Activated CD8-positive, alpha-beta memory T cell treated with anti-CD3 and anti-CD28 coated beads, Interleukin-2, amount 50 U/mL, for 1 hour (primary cell): Measurements from ENCODE around the gene OLFM2.
"Not testable (repeated sequence)": the region's sequence is repeated elsewhere in the genome, so short reads cannot be mapped to it uniquely, and the experiment has no call there.

ENCODE experiments used
- DNase-seq: peaks from one replicate; pipeline ENCODE4 v3.0.0-alpha.2; 2020; ENCODE audit errors: extremely low read depth

Gene OLFM2

DNA sequence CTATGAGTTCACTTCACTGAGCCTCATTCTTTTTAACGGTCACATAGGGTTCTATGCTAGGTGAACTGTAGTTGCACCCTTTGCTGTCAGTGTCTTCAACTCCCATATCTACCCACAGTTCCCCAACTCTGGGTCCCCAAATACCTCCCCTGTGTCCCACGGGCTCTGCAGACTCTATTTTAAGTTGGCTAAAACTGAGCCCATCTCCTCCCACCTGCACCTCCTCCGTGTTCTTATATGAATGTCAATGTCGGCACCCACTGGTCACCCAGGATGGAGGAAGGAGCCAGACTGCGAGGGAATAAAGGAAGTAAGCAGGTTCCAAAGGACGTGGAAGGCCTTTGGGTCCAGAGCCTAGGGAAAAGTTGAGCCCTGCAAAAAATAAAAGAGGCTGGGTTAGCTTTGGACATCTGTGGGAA lies 102.0 kb downstream of the OLFM2 start:
- no peak for DNase-seq

DNA sequence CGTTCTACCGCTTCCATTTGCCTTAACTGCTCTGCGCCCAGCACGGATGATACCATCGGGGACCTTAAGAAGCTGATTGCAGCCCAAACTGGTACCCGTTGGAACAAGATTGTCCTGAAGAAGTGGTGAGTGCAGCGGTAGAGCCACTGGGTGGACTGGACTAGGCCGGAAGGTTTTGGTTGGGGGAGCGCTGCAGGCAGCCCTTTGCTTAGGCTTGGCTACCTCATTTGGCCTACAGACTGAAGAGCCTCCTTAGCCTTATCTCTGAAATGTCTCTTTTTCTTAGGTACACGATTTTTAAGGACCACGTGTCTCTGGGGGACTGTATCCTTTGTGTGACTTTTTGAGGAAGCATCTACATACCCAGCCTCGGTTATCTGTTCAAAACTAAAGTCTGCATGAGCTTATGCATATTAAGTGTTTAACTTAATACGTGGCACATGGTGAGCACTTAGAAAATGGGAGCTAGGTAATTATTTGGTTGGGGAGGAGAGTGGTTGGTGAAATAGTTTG lies 107.7 kb downstream of the OLFM2 start:
- DNase-seq: no peak

DNA sequence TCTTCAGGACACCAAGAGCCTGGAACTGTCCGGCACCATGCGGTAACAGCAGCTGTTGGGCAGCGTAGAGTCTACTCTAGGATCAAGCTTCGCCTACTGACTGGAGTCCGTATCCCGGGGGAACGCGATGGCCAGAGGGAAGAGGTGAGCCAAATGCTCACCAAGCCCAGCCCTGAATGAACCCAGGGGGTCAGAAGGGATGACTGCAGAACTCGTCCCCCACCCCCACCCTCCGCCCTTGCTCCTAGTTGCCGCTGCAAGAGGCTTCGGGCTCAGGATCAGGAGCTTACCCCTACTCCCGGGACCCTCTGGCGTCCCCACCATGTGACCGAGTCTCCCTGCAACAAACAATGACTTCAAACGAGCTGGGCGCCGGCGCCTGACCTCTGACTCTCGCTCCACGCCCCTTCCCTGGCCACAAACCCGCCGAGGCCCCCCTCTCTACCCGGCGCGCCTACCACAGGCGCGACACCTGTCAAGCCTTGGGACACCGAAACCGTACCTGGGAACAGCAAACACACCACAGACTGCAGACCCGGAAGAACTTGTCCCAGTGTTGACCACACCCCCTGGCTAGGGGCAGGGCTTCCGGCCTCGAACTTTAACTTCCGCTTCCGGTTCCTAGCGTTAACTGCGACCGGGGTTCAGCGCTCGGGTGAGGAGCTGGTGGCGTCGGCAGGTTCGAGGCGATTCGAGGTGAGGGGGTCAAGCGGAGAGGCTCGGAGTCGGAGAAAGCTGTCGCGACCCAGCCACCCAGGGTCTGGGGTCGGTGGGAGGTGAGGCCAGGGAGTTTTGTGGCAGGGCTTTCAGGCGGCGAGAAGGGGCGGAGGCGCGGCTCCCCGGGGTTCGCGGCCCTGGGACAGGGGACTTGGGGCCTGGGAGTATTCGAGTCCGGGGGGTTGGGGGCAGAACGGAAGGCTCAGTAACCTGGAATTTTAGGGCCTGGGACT lies 108.8 kb downstream of the OLFM2 start, which contains the start of gene UBL5:
Gene UBL5, plus strand, starts transcription at position 630 of the 950 bp plus-strand sequence. CDS start 420 bp downstream, outside the sequence.
- DNase-seq: peak; percentile 71

DNA sequence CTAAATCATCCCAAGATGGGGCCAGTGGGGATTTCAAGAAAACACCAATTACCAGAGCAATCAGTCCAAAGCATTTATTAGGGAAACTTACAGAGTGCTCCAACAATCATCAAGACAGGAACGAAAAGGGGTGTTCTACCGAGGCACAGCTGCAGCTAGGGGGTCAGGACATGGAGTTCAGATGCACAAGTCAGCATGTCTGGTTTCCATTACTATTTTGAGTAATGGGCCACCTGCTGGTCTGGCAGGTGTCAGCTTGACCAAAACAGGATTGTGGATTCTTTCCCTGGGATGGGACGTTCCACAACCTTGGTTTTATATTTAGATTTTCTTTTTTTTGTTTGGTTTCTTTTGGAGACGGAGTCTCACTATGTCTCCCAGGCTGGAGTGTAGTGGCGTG lies 112.5 kb downstream of the OLFM2 start:
- DNase-seq: no peak

DNA sequence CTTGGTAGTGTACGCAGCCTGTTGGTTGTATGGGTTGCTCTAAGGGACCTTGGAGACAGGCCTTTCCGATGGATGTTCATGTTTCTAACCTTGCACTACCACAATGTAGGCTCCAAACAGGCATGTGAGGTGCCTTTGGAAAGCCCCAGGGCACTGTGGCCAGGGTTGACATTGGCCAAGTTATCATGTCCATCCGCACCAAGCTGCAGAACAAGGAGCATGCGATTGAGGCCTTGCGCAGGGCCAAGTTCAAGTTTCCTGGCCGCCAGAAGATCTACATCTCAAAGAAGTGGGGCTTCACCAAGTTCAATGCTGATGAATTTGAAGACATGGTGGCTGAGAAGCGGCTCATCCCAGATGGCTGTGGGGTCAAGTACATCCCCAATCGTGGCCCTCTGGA lies 116.3 kb downstream of the OLFM2 start:
- DNase-seq: not testable (repeated sequence)

DNA sequence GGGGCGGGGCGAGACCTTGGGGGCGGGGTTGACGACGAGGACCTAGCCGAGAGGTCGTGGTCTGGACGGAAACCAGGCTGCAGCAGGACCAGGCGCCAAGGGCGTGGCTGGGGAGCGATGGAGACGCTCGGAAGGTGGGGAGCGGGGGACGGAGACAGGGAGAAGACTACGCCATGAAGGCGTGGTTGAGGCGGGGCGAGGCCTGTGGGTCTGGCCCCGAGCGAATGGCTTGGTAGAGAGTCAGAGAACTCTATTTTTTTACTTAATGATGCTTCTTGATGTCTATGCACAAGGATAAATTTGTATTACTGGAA lies 116.8 kb downstream of the OLFM2 start:
- no peak for DNase-seq

DNA sequence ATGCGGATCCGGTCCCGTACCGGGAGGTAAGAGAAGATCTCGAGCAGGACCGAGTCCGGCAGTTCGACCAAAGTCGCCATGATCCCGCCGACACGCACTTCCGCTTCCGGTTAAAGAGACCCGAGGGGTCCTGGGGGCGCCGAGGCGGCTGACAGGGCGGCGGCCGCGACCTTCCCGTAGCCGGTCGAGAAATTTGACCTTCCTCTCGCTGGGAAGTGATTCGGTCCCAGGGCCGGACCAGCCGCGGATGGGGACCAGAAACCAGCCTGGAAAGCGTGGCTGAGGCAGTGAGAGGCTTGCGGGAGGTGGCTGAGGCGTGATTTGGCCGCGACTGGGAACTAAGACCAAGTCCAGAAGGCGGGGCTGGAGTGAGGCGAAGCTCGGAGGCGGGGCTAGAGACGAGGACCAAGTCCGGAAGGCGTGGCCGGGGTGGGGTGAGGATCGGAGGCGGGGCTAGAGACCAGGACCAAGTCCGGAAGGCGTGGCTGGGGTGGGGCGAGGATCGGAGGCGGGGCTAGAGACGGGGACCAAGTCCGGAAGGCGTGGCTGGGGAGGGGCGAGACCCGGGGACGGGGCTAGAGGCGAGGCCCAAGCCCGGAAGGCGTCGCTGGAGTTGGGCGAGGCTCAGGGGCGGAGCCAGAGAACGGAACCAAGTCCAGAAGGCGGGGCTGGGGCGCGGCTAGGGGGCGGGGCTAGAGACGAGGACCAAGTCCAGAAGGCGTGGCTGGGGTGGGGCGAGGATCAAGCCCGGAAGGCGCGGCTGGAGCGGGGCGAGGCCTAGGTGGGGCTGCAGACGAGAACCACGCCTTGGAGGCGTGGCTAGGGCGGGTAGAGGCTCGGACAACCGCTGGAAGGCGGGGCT lies 117.3 kb downstream of the OLFM2 start, which contains the start of gene FBXL12:
Gene FBXL12, minus strand, starts transcription at position 346 of the 862 bp plus-strand sequence. Its CDS starts 266 bp downstream, at position 80.
- DNase-seq: peak; percentile 100

DNA sequence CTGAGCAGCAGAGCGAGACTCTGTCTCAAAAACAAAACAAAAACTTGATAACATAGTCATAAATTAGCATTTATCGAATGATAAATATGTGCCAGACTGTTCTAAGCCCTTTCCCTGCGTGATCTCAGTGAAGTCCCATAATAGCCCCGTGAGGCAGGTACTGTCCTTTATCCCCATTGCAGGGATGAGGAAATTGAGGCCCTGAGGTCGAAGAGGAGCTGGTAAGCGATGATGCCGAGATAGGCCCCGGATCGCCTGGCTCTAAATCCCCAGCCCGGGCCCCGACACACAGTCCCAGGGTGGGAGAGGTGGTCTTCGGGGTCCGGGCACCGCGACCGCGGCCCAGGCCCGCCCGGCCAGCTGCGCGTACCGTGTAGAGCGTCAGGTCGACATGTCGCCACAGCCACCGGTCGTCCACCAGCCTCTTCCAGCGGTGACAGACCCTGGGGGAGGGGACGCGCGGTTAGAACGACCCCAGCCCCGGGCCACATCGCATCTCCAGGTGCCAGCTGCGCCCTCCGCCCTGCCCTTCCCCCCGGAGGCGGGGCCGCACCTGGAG lies 118.1 kb downstream of the OLFM2 start:
- DNase-seq: no peak

DNA sequence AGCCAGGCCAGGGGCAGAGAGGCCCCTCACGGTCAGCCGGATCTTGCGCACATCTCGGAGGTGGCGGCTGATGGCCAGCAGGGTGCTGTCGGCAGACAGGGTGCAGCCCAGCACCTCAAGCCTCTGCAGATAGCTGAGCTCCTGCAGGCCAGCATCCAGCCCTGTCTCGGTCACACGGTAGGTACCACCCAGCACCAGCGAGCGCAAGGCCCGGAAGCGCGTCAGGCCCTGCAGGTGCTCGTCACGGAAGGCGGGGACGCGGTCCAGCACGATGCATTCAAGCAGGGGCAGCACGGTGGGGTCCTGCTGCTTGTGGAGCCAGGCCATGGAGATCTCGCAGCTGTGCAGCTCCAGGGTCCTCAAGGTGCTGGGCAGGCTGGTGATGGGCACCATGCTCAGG lies 125.2 kb downstream of the OLFM2 start:
- no peak for DNase-seq

DNA sequence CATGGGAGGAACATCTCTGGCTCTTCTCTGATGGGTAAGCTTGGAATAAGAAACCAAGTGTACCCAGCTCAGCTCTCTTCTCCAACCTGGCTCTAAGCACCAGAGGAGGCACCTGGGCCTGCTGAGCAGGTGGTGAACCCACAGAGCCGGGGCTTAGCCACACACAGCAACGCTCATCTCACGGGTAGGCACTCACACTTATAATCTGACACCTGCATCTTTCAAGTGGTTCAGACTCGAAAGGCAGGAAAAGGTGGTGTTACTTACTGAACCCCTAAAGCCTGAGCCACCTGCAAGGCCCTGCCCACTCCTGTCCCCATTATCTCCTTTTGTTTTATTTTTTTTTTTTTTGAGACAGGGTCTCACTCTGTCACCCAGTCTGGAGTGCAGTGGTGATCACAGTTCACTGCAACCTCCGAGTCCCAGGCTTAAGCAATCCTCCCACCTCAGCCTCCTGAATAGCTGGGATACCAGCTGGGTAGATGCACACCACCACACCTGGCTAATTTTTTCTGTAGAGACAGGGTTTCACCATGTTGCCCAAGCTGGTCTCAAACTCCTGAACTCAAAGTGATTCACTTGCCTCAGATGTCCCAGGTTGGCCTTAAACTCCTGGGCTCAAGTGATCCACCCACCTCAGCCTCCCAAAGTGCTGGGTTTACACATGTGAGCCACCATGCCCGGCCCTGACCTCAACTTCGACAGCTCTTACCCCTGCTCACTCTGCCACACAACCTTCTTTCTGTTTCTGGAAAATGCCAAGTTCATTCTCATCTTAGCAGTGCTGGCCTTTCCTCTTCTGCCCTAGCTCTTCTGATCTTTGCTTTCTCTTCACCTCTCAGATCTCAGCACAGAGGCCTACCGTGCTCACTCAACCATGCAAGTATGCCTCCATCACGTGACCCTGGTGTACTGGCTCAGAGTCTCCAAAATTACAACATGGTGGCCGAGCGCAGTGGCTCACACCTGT lies 127.2 kb downstream of the OLFM2 start:
- no peak for DNase-seq

DNA sequence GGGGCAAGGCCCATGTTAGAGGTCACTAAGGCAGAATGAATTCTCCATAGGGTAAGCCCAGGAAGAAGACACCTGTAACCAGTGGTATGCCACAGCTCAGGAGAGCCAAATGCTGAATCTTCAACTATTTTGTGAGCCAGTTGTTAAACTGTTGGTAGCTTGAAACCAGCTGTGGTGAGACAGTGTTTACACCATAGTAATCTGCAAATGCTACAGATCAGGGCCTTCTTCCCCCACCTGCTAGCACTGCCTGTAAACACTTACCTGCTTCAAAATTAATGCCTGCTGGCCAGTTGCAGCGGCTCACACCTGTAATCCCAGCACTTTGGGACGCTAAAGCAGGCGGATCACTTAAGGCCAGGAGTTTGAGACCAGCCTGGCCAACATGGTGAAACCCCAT lies 129.5 kb downstream of the OLFM2 start:
- DNase-seq: no peak
